H1 (cell line): ENCODE measurements around the gene MYO5B. TPM values are rescaled to one million over a fixed set of nuclear protein-coding genes. Genes with fewer than 3 reads are reported as not detected.

Experiments
- CTCF ChIA-PET: fragments of 300-600 bp; sonication (Branson Sonifier 250); formaldehyde crosslinking; loops from one replicate; lab custom pipeline; 2021; ENCODE audit not compliant: partially characterized antibody; lab: Charles Lee
- POLR2A ChIA-PET: fragments of 300-600 bp; sonication (Branson Sonifier 250); formaldehyde crosslinking; loops from one replicate; lab custom pipeline; 2021; ENCODE audit warnings: inconsistent platforms; ENCODE audit not compliant: partially characterized antibody; lab: Charles Lee
- DNase-seq, 2 experiments: peaks; one replicate each; pipeline versions ENCODE4 v3.0.0 to v3.0.0-alpha.2; 2010 to 2022; ENCODE audit warnings: low spot score in 2 of 2, low read depth in 1 of 2, mixed read lengths in 1 of 2
- FAIRE-seq: peaks from 2 replicates; lab custom pipeline; 2011; peaks lifted over from hg19 to GRCh38; lab: Jason Lieb, UNC
- H2AFZ ChIP-seq: 2 replicates; pipeline ENCODE4 v1.8.1; 2012; ENCODE audit warnings: low read length, inconsistent platforms
- H2AK5ac ChIP-seq: 2 replicates; pipeline ENCODE4 v1.6.1; 2013; ENCODE audit warnings: low read depth, low read length
- H2BK120ac ChIP-seq: replicated peaks from 2 replicates; pipeline ENCODE3; 2013; ENCODE audit warnings: low read depth, low read length, inconsistent platforms
- H2BK12ac ChIP-seq: 2 replicates; pipeline ENCODE4 v1.6.1; 2013; ENCODE audit warnings: low read depth, low read length
- H2BK15ac ChIP-seq: 2 replicates; pipeline ENCODE4 v1.6.1; 2013; ENCODE audit warnings: low read length
- H2BK20ac ChIP-seq: 2 replicates; pipeline ENCODE4 v1.6.1; 2013; ENCODE audit warnings: low read length
- H2BK5ac ChIP-seq: 2 replicates; pipeline ENCODE4 v1.6.1; 2013; ENCODE audit warnings: low read depth, low read length
- H3K14ac ChIP-seq: 2 replicates; pipeline ENCODE4 v1.6.1; 2013; ENCODE audit warnings: inconsistent platforms; ENCODE audit not compliant: insufficient read length
- H3K18ac ChIP-seq: 2 replicates; pipeline ENCODE4 v1.6.1; 2013; ENCODE audit warnings: low read length; ENCODE audit errors: extremely low read depth
- H3K23ac ChIP-seq: 2 replicates; pipeline ENCODE4 v1.6.1; 2013; ENCODE audit warnings: inconsistent platforms; ENCODE audit not compliant: insufficient read length
- H3K23me2 ChIP-seq: 2 replicates; pipeline ENCODE4 v1.6.1; 2013; ENCODE audit warnings: low read depth, low read length
- H3K27ac ChIP-seq: 2 replicates; pipeline ENCODE4 v1.6.1; 2011; ENCODE audit warnings: low read depth, low read length, inconsistent platforms
- H3K27me3 ChIP-seq, 4 experiments: replicated peaks in 1 of 4; 1 replicate in 1 of 4; 2 replicates in 3 of 4; pipeline versions ENCODE4 v1.6.1 to v1.8.1; 2011 to 2013; ENCODE audit warnings: low read length in 3 of 4, mild to moderate bottlenecking in 3 of 4, inconsistent platforms in 2 of 4, mixed read lengths in 2 of 4, moderate library complexity in 1 of 4; ENCODE audit not compliant: control insufficient read depth in 3 of 4, insufficient read depth in 3 of 4; ENCODE audit errors: extremely low read depth in 1 of 4
- H3K36me3 ChIP-seq, 4 experiments: 2 replicates each; pipeline versions ENCODE4 v1.6.1 to v1.8.1; 2011 to 2013; ENCODE audit warnings: mild to moderate bottlenecking in 4 of 4, low read length in 3 of 4, moderate library complexity in 2 of 4, control low read depth in 1 of 4, inconsistent platforms in 1 of 4; ENCODE audit not compliant: insufficient read depth in 4 of 4, control insufficient read depth in 2 of 4
- H3K4ac ChIP-seq: replicated peaks from 2 replicates; pipeline ENCODE3; 2013; ENCODE audit warnings: low read length, low read depth, mixed read lengths, inconsistent platforms; ENCODE audit not compliant: insufficient read length
- H3K4me1 ChIP-seq, 4 experiments: replicated peaks in 1 of 4; 1 replicate in 1 of 4; 2 replicates in 3 of 4; pipeline versions ENCODE4 v1.6.1 to v1.8.1; 2011 to 2013; ENCODE audit warnings: low read length in 3 of 4, inconsistent platforms in 2 of 4, mixed read lengths in 1 of 4; ENCODE audit not compliant: insufficient read depth in 4 of 4, control insufficient read depth in 3 of 4
- H3K4me2 ChIP-seq, 2 experiments: 2 replicates each; pipeline versions ENCODE4 v1.6.1 to v1.8.1; 2011 to 2013; ENCODE audit warnings: low read depth in 2 of 2, low read length in 2 of 2, control low read depth in 1 of 2, inconsistent platforms in 1 of 2, mild to moderate bottlenecking in 1 of 2; ENCODE audit not compliant: insufficient read depth in 1 of 2
- H3K4me3 ChIP-seq, 4 experiments: fragments of 200-600, 300-600 bp in 1 of 4; sonication (generic), shearing (Covaris generic), sonication (Bioruptor Twin) in 1 of 4; 2 replicates each; pipeline versions ENCODE4 v1.5.1 to v1.8.1; 2011 to 2016; ENCODE audit warnings: low read length in 4 of 4, low read depth in 3 of 4, control low read depth in 2 of 4, inconsistent platforms in 2 of 4, mild to moderate bottlenecking in 2 of 4, mixed read lengths in 1 of 4, moderate library complexity in 1 of 4; ENCODE audit not compliant: insufficient read depth in 2 of 4; ENCODE audit errors: extremely low read depth in 1 of 4
- H3K56ac ChIP-seq: replicated peaks from 2 replicates; pipeline ENCODE3; 2013; ENCODE audit warnings: low read depth, mild to moderate bottlenecking, mixed read lengths, low read length, inconsistent platforms; ENCODE audit not compliant: insufficient read length
- H3K79me1 ChIP-seq: 2 replicates; pipeline ENCODE4 v1.6.1; 2013; ENCODE audit warnings: low read depth, low read length, control low read depth
- H3K79me2 ChIP-seq, 2 experiments: 2 replicates each; pipeline versions ENCODE4 v1.6.1 to v1.8.1; 2012 to 2013; ENCODE audit warnings: low read length in 2 of 2, mild to moderate bottlenecking in 2 of 2, inconsistent platforms in 1 of 2; ENCODE audit not compliant: insufficient read depth in 2 of 2, control insufficient read depth in 1 of 2
- H3K9ac ChIP-seq, 4 experiments: replicated peaks in 1 of 4; 1 replicate in 1 of 4; 2 replicates in 3 of 4; pipeline versions ENCODE4 v1.6.1 to v1.8.1; 2011 to 2013; ENCODE audit warnings: low read depth in 3 of 4, low read length in 3 of 4, control low read depth in 2 of 4, mild to moderate bottlenecking in 2 of 4, moderate library complexity in 2 of 4, inconsistent platforms in 1 of 4; ENCODE audit errors: extremely low read depth in 1 of 4
- H3K9me3 ChIP-seq, 2 experiments: 2 replicates each; pipeline versions ENCODE4 v1.6.1 to v1.8.1; 2012 to 2013; ENCODE audit warnings: mild to moderate bottlenecking in 2 of 2, moderate library complexity in 2 of 2, control low read depth in 1 of 2, inconsistent platforms in 1 of 2, low read depth in 1 of 2, low read length in 1 of 2, mixed read lengths in 1 of 2; ENCODE audit not compliant: insufficient read depth in 2 of 2
- H4K20me1 ChIP-seq, 2 experiments: replicated peaks in 1 of 2; 2 replicates each; pipeline versions ENCODE3 to v1.8.1; 2011 to 2013; ENCODE audit warnings: inconsistent platforms in 2 of 2, low read length in 2 of 2, mild to moderate bottlenecking in 1 of 2; ENCODE audit not compliant: insufficient read depth in 2 of 2, control insufficient read depth in 1 of 2
- H4K5ac ChIP-seq: 2 replicates; pipeline ENCODE4 v1.6.1; 2013; ENCODE audit warnings: low read length, low read depth, mixed read lengths, inconsistent platforms; ENCODE audit not compliant: insufficient read length
- H4K8ac ChIP-seq: 2 replicates; pipeline ENCODE4 v1.8.0; 2013; ENCODE audit warnings: mild to moderate bottlenecking, moderate library complexity, low read length, inconsistent platforms; ENCODE audit not compliant: insufficient read depth; ENCODE audit errors: extremely low read depth
- H4K91ac ChIP-seq: replicated peaks from 2 replicates; pipeline ENCODE3; 2013; ENCODE audit warnings: low read length, mixed read lengths, inconsistent platforms; ENCODE audit not compliant: insufficient read length
- CEBPB ChIP-seq: IDR thresholded peaks from 2 replicates; pipeline ENCODE4 v1.6.1; 2012; ENCODE audit warnings: low read depth, low read length
- CHD1 ChIP-seq: IDR thresholded peaks from 2 replicates; pipeline ENCODE4 v1.6.1; 2012; ENCODE audit warnings: low read depth, low read length, improper control_type of control experiment
- HDAC6 ChIP-seq: IDR thresholded peaks from one replicate; pipeline ENCODE4 v1.7.1; 2012; ENCODE audit warnings: low read depth, mild to moderate bottlenecking, inconsistent platforms, low read length, moderate library complexity
- KDM5A ChIP-seq: fragments of 200-600 bp; IDR thresholded peaks from 2 replicates; pipeline ENCODE4 v1.7.1; 2012; ENCODE audit warnings: mild to moderate bottlenecking, low read length, inconsistent platforms, mixed read lengths
- POLR2AphosphoS5 ChIP-seq: IDR thresholded peaks from 2 replicates; pipeline ENCODE4 v1.6.1; 2011; ENCODE audit warnings: low read depth, low read length
- SAP30 ChIP-seq: fragments of 300-600 bp; sonication (generic); IDR thresholded peaks from 2 replicates; pipeline ENCODE4 v1.7.1; 2012; ENCODE audit warnings: low read length, moderate library complexity, mild to moderate bottlenecking, inconsistent platforms; ENCODE audit not compliant: insufficient read depth, insufficient replicate concordance
- SIX5 ChIP-seq: IDR thresholded peaks from 2 replicates; pipeline ENCODE4 v1.6.1; 2011; ENCODE audit warnings: mild to moderate bottlenecking, low read depth, low read length
- TAF1 ChIP-seq: IDR thresholded peaks from 2 replicates; pipeline ENCODE4 v1.6.1; 2011; ENCODE audit warnings: mild to moderate bottlenecking, low read depth, low read length
- WGBS, 2 experiments: shearing (Covaris generic) in 1 of 2; methylation state at CpG; one replicate each; pipeline versions ENCODE4 v1.1.6 to v1.1.7; 2013 to 2015; ENCODE audit warnings: low lambda C conversion rate in 2 of 2, mixed read lengths in 2 of 2, inconsistent platforms in 1 of 2, low coverage in 1 of 2, missing lambda C conversion rate in 1 of 2; ENCODE audit not compliant: insufficient replicate concordance in 2 of 2, insufficient coverage in 1 of 2, insufficient read length in 1 of 2; ENCODE audit errors: extremely low coverage in 1 of 2, missing lambda C conversion rate in 1 of 2; 5-methylcytosine and 5-hydroxymethylcytosine counted together
- polyA plus RNA-seq, 7 experiments: library from polyadenylated mRNA; depleted of rRNA in 3 of 7; stranded (reverse) in 5 of 7; unstranded in 2 of 7; fragments of >200 nt in 5 of 7; fragments of 200-250 nt in 2 of 7; gene quantifications; 1 replicate in 5 of 7; 2 replicates in 1 of 7; 4 replicates in 1 of 7; pipeline versions ENCODE4 v1.2.1 to v1.2.3, GENCODE V29; 2011 to 2013; ENCODE audit warnings: missing spikeins in 2 of 7, mixed read lengths in 2 of 7
- total RNA-seq: library from RNA; stranded (reverse); fragmentation: NEBNext Ultra II Directional; extraction: Animal tissue kit (Norgen Biotek cat#: 25700); gene quantifications from 2 replicates; pipeline ENCODE4 v1.2.1, GENCODE V29; 2021

Gene MYO5B
- total and polyA plus RNA-seq, 2 of the 8 experiments (the other 6 are each of a cell fraction or from before 2014, with no cell fraction given) = 6.4 to 7.7 TPM

DNA sequence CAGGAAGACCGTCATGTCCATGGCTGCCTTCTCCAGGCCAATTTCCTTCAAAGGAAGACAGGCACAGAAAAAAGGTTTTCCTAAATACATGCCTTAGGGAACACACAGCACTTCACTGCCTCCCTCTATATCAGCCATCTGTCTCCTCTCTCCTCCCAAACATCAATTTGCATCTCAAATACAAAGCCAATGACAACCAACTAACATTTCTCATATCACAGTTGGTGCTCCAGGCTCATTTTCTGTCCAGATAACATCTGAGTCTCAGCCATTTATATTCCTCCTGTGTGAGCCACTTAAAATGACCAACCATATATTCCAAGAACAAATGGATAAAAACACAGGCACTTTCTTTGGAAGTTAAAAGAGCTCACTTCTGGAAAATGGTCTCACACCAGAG is 319.2 kb downstream of the MYO5B start:
- no peak overlapping the region for H2BK15ac ChIP-seq
- no peak overlapping the region for H4K5ac ChIP-seq
- no peak overlapping the region for H3K56ac ChIP-seq
- H3K4me2 ChIP-seq = no peak overlapping the region
- no peaks in the 10 kb centered on the region for H3K27me3 ChIP-seq
- no peak overlapping the region for H4K8ac ChIP-seq
- no peaks in the 10 kb centered on the region for H3K9me3 ChIP-seq
- no peak overlapping the region for H2AK5ac ChIP-seq
- no peak overlapping the region for H3K4ac ChIP-seq
- no peaks in the 10 kb centered on the region for H4K20me1 ChIP-seq
- no peak overlapping the region for H2AFZ ChIP-seq
- H3K4me1 ChIP-seq = no peaks in the 10 kb centered on the region
- no peaks in the 10 kb centered on the region for H3K79me2 ChIP-seq
- no peak overlapping the region for H2BK20ac ChIP-seq
- no peak for DNase-seq
- CTCF ChIA-PET = interaction anchor here (0.8 to 1.4 kb wide), 4 partner anchors 12 to 21 kb away, joined by 3 to 7 read pairs (median 4); no protein-coding TSS in a partner anchor
- POLR2A ChIA-PET = no interaction called here
- H3K14ac ChIP-seq = no peak overlapping the region
- FAIRE-seq = no peak
- no peak overlapping the region for H2BK12ac ChIP-seq
- 77% methylated on average over 1 of the region's 1 CpG; no CpG with 5 or more reads in 1 of the 2 experiments for WGBS, 2 experiments
- no peaks in the 10 kb centered on the region for H3K36me3 ChIP-seq
- TF ChIP-seq TAF1 = no peak
- no peak for TF ChIP-seq KDM5A
- no peak for TF ChIP-seq CEBPB
- no peak for TF ChIP-seq SAP30
- TF ChIP-seq POLR2AphosphoS5 = no peak
- TF ChIP-seq SIX5 = no peak
- no peak for TF ChIP-seq CHD1
- no peak for TF ChIP-seq HDAC6
- H2BK5ac ChIP-seq = no peak overlapping the region
- H3K4me3 ChIP-seq = no peak overlapping the region
- no peaks in the 10 kb centered on the region for H3K79me1 ChIP-seq
- no peak overlapping the region for H4K91ac ChIP-seq
- H2BK120ac ChIP-seq = no peak overlapping the region
- no peak overlapping the region for H3K23ac ChIP-seq
- no peak overlapping the region for H3K9ac ChIP-seq
- H3K18ac ChIP-seq = no peak overlapping the region
- no peaks in the 10 kb centered on the region for H3K23me2 ChIP-seq
- H3K27ac ChIP-seq = no peak overlapping the region
